Spleen (tissue), 11 donors: ENCODE data around the gene AKAP7. TPM values are rescaled to one million over a fixed set of nuclear protein-coding genes. Genes with fewer than 3 reads are reported as not detected.

Experiments
- DNase-seq: peaks from one replicate; pipeline ENCODE4 v3.0.0-alpha.2; 2020
- H3K27ac ChIP-seq, 8 donors: fragments of 200-600 bp; sonication (generic) in 7 of 8; 1 replicate in 4 of 8; 2 replicates in 4 of 8; pipeline versions ENCODE4 v1.5.0 to v1.8.0; 2016 to 2021; ENCODE audit warnings: inconsistent platforms in 4 of 8, mild to moderate bottlenecking in 4 of 8, moderate library complexity in 1 of 8
- H3K27me3 ChIP-seq, 7 donors: fragments of 200-600 bp; sonication (generic) in 6 of 7; replicated peaks in 1 of 7; 1 replicate in 4 of 7; 2 replicates in 3 of 7; pipeline versions ENCODE4 v1.5.0 to v1.8.0; 2016 to 2021; ENCODE audit warnings: inconsistent platforms in 3 of 7, mild to moderate bottlenecking in 1 of 7
- H3K36me3 ChIP-seq, 6 donors: fragments of 200-600 bp; sonication (generic) in 5 of 6; 1 replicate in 4 of 6; 2 replicates in 2 of 6; pipeline versions ENCODE4 v1.5.0 to v1.8.0; 2016 to 2021; ENCODE audit warnings: inconsistent platforms in 2 of 6
- H3K4me1 ChIP-seq, 6 donors: fragments of 200-600 bp; sonication (generic) in 5 of 6; 1 replicate in 3 of 6; 2 replicates in 3 of 6; pipeline versions ENCODE4 v1.5.0 to v1.8.0; 2016 to 2021; ENCODE audit warnings: inconsistent platforms in 3 of 6
- H3K4me3 ChIP-seq, 8 donors: fragments of 200-600 bp; sonication (generic) in 7 of 8; 1 replicate in 4 of 8; 2 replicates in 4 of 8; pipeline versions ENCODE4 v1.5.0 to v1.8.0; 2016 to 2021; ENCODE audit warnings: inconsistent platforms in 4 of 8, mild to moderate bottlenecking in 4 of 8, moderate library complexity in 2 of 8
- H3K9me3 ChIP-seq, 8 donors: fragments of 200-600 bp; sonication (generic) in 7 of 8; 1 replicate in 4 of 8; 2 replicates in 4 of 8; pipeline versions ENCODE4 v1.5.0 to v1.8.0; 2016 to 2021; ENCODE audit warnings: inconsistent platforms in 4 of 8
- POLR2A ChIP-seq, 3 donors: fragments of 450-650 bp; IDR thresholded peaks; one replicate each; pipeline ENCODE4 v1.5.1; 2017; ENCODE audit warnings: antibody characterized with exemption in 3 of 3, mild to moderate bottlenecking in 1 of 3
- POLR2AphosphoS5 ChIP-seq, 3 donors: sonication (generic); formaldehyde crosslinking; IDR thresholded peaks; one replicate each; pipeline ENCODE4 v1.5.1; 2017; ENCODE audit warnings: antibody characterized with exemption in 3 of 3
- WGBS, 5 donors: extraction: QIAGEN DNeasy Blood & Tissue Kit in 3 of 5; methylation state at CpG; one replicate each; pipeline versions ENCODE4 v1.1.5 to v1.1.7; 2013 to 2018; 5-methylcytosine and 5-hydroxymethylcytosine counted together
- intact Hi-C: fragments of 100-400 bp; cut with DNase I; formaldehyde crosslinking; loops from one replicate; pipeline ENCODE4 v1.15.0; 2023; ENCODE audit warnings: low total_unique reads
- polyA plus RNA-seq, 3 donors: library from polyadenylated mRNA; stranded (reverse); fragments of 200-250 nt; gene quantifications; one replicate each; pipeline ENCODE4 v1.2.1, GENCODE V29; 2013
- total RNA-seq, 7 donors: library from RNA; depleted of rRNA in 3 of 7; stranded (reverse); fragments of >200 nt in 3 of 7; fragmentation: NEBNext Ultra II Directional in 4 of 7; extraction: Animal tissue kit (Norgen Biotek cat#: 25700) in 4 of 7; gene quantifications; one replicate each; pipeline versions ENCODE4 v1.1.0 to v1.2.1, GENCODE V29; 2016 to 2021
- TF ChIP-seq, protein P1 (sequence below), 11 experiments: fragments of 200-600 bp in 7 of 11; fragments of 450-650 bp in 4 of 11; sonication (generic) in 4 of 11; IDR thresholded peaks in 8 of 11; conservative IDR thresholded peaks in 3 of 11; 1 replicate in 7 of 11; 2 replicates in 4 of 11; pipeline versions ENCODE4 v1.4.0 to v1.8.0; 2016 to 2021; ENCODE audit warnings: antibody characterized with exemption in 11 of 11, inconsistent platforms in 4 of 11, mild to moderate bottlenecking in 1 of 11
- donor health status: healthy with polysubstance abuse.
- donor health status: DM: no; HTN: no; CAD: no; lungs with moderate emphysema.
- donor health status: DM: no; HTN: no; CAD: no.
- donor health status: Bipolar disorder and iron deficiency.
- donor health status: healthy.
- donor health status: DM: no; HTN: no; CAD: no.
- donor health status: DM: yes; HTN: yes; CAD: no.

The AKAP7 gene
- total and polyA plus RNA-seq, 10 donors = 6.6 to 23.8 (median 12.0) TPM

DNA sequence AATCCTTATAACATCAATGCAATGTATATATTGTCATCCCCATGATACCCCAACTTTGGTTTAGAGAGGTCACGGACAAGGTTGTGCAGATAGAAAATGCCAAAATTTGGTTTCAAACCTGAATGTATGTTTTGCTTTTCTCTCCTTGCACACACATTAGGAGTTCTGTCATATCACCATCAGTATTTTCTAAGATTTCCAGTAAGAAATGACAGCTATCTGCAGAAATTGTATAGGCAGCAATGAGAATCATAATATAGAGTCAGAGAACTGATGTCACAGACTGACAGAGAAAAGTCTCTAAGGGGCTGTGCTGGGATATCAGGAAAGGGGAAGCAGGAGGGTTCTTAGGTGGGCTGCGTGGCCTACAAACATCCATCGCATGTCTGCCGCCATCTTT lies 140.0 kb downstream of the AKAP7 start:
- H3K9me3 ChIP-seq = peaks cover 2 to 11% (median 8%) of the 10 kb centered on the region in 8 donors
- DNase-seq = no peak
- peaks cover 0 to 2% (median 0%) of the 10 kb centered on the region in 6 donors for H3K4me1 ChIP-seq
- 95 to 100% (median 97%) methylated on average over 4 of the region's 4 CpGs for WGBS, 5 donors
- no peak overlapping the region for H3K4me3 ChIP-seq
- TF ChIP-seq POLR2A (IDR thresholded peaks at IDR 0.05) (no peak), POLR2AphosphoS5 (IDR thresholded peaks at IDR 0.05) (no peak)
- TF ChIP-seq, protein P1, sequence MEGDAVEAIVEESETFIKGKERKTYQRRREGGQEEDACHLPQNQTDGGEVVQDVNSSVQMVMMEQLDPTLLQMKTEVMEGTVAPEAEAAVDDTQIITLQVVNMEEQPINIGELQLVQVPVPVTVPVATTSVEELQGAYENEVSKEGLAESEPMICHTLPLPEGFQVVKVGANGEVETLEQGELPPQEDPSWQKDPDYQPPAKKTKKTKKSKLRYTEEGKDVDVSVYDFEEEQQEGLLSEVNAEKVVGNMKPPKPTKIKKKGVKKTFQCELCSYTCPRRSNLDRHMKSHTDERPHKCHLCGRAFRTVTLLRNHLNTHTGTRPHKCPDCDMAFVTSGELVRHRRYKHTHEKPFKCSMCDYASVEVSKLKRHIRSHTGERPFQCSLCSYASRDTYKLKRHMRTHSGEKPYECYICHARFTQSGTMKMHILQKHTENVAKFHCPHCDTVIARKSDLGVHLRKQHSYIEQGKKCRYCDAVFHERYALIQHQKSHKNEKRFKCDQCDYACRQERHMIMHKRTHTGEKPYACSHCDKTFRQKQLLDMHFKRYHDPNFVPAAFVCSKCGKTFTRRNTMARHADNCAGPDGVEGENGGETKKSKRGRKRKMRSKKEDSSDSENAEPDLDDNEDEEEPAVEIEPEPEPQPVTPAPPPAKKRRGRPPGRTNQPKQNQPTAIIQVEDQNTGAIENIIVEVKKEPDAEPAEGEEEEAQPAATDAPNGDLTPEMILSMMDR (IDR thresholded peaks at IDR 0.05 in 8 of 11, conservative IDR thresholded peaks at IDR 0.05 in 3 of 11) = no peak
- H3K36me3 ChIP-seq = peaks cover 0 to 6% (median 0%) of the 10 kb centered on the region in 6 donors
- intact Hi-C loops = no loop called here
- H3K27me3 ChIP-seq = no peaks in the 10 kb centered on the region
- H3K27ac ChIP-seq = no peak overlapping the region

DNA sequence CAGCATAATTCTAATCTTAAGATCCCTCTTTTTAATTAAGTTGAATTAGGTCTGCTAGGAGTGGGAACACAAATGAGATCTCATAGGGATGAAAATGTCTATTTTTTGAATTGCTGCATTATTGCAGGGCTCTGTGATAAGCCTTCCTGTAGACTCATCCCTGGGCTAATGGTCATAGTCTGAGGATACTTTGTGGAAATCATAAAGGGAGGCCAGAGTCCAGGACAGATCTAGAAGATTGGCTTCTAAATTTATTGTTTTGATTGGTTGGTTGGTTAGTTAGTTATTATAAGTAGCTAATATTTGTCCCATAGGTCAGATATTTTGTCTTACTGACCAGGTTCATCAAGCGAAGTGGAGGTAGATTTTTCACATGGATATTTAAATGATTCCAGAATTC lies 142.3 kb downstream of the AKAP7 start:
- no peak for TF ChIP-seq POLR2A (IDR thresholded peaks at IDR 0.05)
- TF ChIP-seq, protein P1 (IDR thresholded peaks at IDR 0.05 in 8 of 11, conservative IDR thresholded peaks at IDR 0.05 in 3 of 11) = no peak
- no peak for TF ChIP-seq POLR2AphosphoS5 (IDR thresholded peaks at IDR 0.05)
- no peak for DNase-seq
- intact Hi-C loops = no loop called here
- no peaks in the 10 kb centered on the region for H3K9me3 ChIP-seq
- H3K4me3 ChIP-seq = no peak overlapping the region
- no peaks in the 10 kb centered on the region for H3K36me3 ChIP-seq
- H3K4me1 ChIP-seq = peaks cover 0 to 25% (median 17%) of the 10 kb centered on the region in 6 donors
- H3K27me3 ChIP-seq = no peaks in the 10 kb centered on the region
- 91 to 100% (median 97%) methylated on average over 1 of the region's 1 CpG for WGBS, 5 donors
- no peak overlapping the region for H3K27ac ChIP-seq

DNA sequence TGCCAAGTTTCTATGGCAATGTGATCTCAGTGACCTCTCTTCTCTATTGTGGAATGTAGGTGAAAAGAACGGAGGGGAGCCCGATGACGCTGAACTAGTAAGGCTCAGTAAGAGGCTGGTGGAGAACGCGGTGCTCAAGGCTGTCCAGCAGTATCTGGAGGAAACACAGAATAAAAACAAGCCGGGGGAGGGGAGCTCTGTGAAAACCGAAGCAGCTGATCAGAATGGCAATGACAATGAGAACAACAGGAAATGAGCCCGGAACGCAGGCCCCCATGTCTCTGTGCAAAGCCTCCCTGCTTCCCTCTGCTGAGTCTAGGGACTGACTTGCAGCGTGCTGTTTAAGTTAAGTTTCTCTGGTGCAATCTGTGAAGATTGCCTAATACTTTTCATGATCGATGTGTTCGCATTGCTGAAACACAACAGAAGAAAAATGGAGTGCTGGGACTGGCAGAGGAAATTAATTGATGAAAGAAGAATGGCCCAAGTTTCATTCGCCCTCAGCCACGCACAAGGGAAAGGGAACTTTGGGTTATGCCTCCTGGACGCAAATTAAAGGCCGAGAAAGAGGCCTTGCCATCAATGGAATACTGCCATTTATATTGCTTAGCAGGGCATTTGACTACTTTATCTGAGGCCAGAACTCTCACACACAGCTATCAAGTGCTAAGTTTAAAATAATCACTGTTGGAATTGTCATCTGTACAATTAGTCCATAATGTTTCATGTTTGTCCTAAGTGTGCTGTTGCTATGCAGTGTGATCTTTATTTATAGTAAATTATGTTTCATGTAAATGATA lies 146.4 kb downstream of the AKAP7 start:
- Histone ChIP-seq H3K9me3 (no peaks in the 10 kb centered on the region), H3K27me3 (no peaks in the 10 kb centered on the region), H3K27ac (peak overlapping the region; percentile 72 to 86 (median 80)), H3K4me1 (peaks cover 0 to 29% (median 17%) of the 10 kb centered on the region in 6 donors), H3K36me3 (peaks cover 0 to 19% (median 0%) of the 10 kb centered on the region in 6 donors), H3K4me3 (peak overlapping the region in 2 of 8 donors; percentile 1 to 40)
- WGBS, 5 donors = 12 to 20% (median 18%) methylated on average over 16 of the region's 16 CpGs
- TF ChIP-seq POLR2A (IDR thresholded peaks at IDR 0.05) = peak in 1 of 3 donors; percentile 11
- TF ChIP-seq, protein P1 (IDR thresholded peaks at IDR 0.05 in 8 of 11, conservative IDR thresholded peaks at IDR 0.05 in 3 of 11) = peak in 1 of 11 experiments; percentile 5
- peak in 2 of 3 donors; percentile 29 to 71 for TF ChIP-seq POLR2AphosphoS5 (IDR thresholded peaks at IDR 0.05)
- intact Hi-C loops = no loop called here
- DNase-seq = peak; percentile 92

DNA sequence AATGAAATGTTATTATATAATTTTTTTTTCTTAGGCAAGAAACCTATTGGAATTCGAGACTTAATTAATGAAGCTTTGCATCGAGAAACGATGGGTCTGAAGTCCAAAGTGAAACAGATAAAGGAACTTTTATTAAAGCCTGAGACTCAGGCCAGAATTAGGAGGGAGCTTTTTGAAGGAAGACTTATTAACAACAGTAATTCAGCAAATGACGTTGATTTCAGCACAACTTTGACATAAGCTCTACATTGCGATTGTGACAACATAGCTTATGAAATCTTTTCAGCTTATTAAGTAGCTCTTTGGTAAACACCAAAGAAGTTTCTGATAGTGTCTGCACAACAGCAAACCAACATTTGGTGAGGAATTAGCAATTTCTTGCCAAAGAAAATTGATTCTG lies 147.1 kb downstream of the AKAP7 start:
- 74 to 95% (median 92%) methylated on average over 5 of the region's 5 CpGs for WGBS, 5 donors
- intact Hi-C loops = no loop called here

More for the DNA sequence above, 147.1 kb downstream of the AKAP7 start:
- H3K36me3 ChIP-seq = peaks cover 0 to 21% (median 0%) of the 10 kb centered on the region in 6 donors
- peak overlapping the region; percentile 72 to 86 (median 80) for H3K27ac ChIP-seq
- H3K4me3 ChIP-seq = no peak overlapping the region
- peaks cover 0 to 29% (median 17%) of the 10 kb centered on the region in 6 donors for H3K4me1 ChIP-seq
- no peaks in the 10 kb centered on the region for H3K9me3 ChIP-seq
- DNase-seq = no peak
- H3K27me3 ChIP-seq = no peaks in the 10 kb centered on the region
- TF ChIP-seq POLR2A (IDR thresholded peaks at IDR 0.05) = no peak
- no peak for TF ChIP-seq POLR2AphosphoS5 (IDR thresholded peaks at IDR 0.05)
- TF ChIP-seq, protein P1 (IDR thresholded peaks at IDR 0.05 in 8 of 11, conservative IDR thresholded peaks at IDR 0.05 in 3 of 11) = no peak
